NCI-H128 (cell line): ENCODE results near the gene EPHB1.

Source experiments
- DNase-seq: peaks from one replicate; lab custom pipeline; 2025; ENCODE audit not compliant: unreplicated experiment; lab: John Stamatoyannopoulos, UW

The EPHB1 gene

DNA sequence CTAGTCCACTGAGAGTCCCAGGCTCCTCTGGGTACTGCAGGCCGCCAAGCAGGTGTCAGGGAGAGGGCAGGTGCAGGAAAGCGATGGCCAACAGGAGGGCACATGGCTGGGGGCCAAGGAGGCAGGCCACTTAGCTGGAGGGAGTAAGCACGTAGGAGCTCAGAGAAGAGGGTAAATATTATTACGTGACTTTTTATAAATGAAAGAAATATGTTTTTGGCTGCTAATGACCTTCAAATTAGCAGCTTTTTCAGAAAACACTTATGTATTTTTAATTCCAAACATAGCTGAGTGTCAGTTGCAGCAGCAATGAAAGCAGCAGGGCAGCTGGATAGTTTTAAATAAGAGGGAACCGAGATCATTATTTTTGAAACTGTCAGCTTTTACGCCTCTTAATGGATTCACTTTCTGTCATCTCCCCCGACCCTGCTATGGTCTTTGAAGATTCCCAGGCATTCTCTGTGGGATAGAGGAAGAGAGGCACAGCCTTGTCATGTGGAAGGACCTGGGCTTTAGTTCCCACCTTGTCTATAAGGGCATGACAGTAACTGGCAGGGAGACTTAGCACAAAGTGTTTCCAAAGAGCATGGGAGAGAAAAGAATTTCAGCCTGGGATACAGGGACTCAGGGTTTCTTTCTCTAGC is 477.1 kb downstream of the EPHB1 start:
- DNase-seq, result peak; percentile 78

- DNase-seq, result no peak
Measured at GRCh38 chr3:135292162-135292561, 497.1 kb downstream of the EPHB1 start.

GRCh38 chr3:135301670-135302069 is 506.6 kb downstream of the EPHB1 start:
- no peak for DNase-seq

GRCh38 chr3:135304378-135304777 is 509.3 kb downstream of the EPHB1 start:
- no peak for DNase-seq
